Stimulated activated naive CD8-positive, alpha-beta T cell treated with anti-CD3 and anti-CD28 coated beads, Interleukin-15, Interleukin-2, amounts not matched to agents 100 ng/mL and 50 ng/mL, for 24 hours (primary cell): ENCODE measurements around the gene DYNLL2.
"Not testable (repeated sequence)": the region's sequence is repeated elsewhere in the genome, so short reads cannot be mapped to it uniquely, and the experiment has no call there.

Experiments used
- H3K27ac Mint-ChIP-seq: one replicate; pipeline ENCODE4 v1.8.0; 2021; ENCODE audit warnings: mild to moderate bottlenecking, mixed read lengths
- H3K27me3 Mint-ChIP-seq: one replicate; pipeline ENCODE4 v1.8.0; 2021; ENCODE audit warnings: mixed read lengths
- H3K36me3 Mint-ChIP-seq: one replicate; pipeline ENCODE4 v1.8.0; 2021; ENCODE audit warnings: low read depth, mixed read lengths
- H3K4me1 Mint-ChIP-seq: one replicate; pipeline ENCODE4 v1.8.0; 2021; ENCODE audit warnings: low read depth, mixed read lengths
- H3K4me3 Mint-ChIP-seq: one replicate; pipeline ENCODE4 v1.8.0; 2021; ENCODE audit warnings: mild to moderate bottlenecking, mixed read lengths
- H3K9me3 Mint-ChIP-seq: one replicate; pipeline ENCODE4 v1.8.0; 2021; ENCODE audit warnings: mixed read lengths

DYNLL2 gene

DNA sequence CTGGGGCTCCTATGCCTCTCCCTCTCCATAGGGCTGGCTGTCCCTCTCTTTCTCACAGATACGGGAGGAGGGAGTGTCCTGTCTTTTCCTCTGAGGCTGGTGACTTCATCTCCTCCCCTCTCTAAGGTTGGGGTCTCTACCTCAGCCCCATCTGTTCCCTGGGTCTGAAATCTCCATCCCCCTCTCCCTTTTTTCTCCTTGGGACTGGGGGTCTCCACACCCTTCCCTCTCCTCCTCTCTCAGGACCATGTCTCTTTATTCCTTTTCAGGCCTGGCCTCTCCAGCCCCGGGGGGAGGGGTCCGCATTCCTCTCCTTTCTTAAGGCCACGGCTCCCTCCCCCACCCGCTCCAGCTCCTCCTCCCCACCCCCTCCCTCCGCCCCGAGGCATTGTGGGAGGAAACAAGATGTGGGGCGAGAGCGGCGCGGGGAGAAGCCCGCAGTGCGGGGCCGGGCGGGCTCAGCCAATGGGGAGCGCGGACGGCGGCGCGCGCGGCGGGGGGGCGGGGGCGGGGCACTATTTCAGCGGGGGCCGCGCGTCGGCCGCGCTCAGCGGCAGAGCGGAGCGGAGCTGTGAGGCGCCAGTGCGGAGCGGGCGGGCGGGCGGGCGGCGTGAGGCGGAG lies at the start of gene DYNLL2:
Gene DYNLL2, plus strand, starts transcription at position 550 of the 621 bp plus-strand sequence. CDS start 3,672 bp downstream, outside the sequence.
- H3K9me3 Mint-ChIP-seq: no peaks in the 10 kb centered on the region
- no peaks in the 10 kb centered on the region for H3K27me3 Mint-ChIP-seq
- H3K4me3 Mint-ChIP-seq: peak within 1 kb of the TSS; percentile 87
- H3K36me3 Mint-ChIP-seq: peaks cover 31% of the 10 kb centered on the region
- peak within 1 kb of the TSS; percentile 84 for H3K27ac Mint-ChIP-seq
- peaks cover 38% of the 10 kb centered on the region for H3K4me1 Mint-ChIP-seq

DNA sequence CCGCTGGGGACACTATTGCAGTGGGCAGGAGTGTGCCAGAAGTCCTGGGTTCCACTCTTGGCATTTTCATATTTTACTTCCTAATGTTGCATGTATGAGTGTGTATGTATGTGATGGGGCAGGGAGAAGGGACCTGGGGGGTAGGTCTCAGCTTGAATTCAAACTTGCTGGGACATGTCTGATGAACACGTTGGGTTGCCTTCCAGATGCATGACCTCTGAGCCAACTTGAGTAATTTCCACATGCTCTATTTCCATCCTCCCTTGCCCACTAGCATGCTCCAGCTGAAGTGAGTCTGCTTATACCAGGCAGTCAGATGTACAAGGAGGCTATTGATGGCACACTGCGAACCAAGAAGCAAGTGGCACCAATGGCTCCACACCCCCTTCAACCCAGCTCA lies 43.2 kb upstream of the DYNLL2 start:
- no peaks in the 10 kb centered on the region for H3K9me3 Mint-ChIP-seq
- no peaks in the 10 kb centered on the region for H3K36me3 Mint-ChIP-seq
- peaks cover 43% of the 10 kb centered on the region for H3K27me3 Mint-ChIP-seq
- no peaks in the 10 kb centered on the region for H3K4me1 Mint-ChIP-seq
- no peak overlapping the region for H3K4me3 Mint-ChIP-seq
- no peak overlapping the region for H3K27ac Mint-ChIP-seq

DNA sequence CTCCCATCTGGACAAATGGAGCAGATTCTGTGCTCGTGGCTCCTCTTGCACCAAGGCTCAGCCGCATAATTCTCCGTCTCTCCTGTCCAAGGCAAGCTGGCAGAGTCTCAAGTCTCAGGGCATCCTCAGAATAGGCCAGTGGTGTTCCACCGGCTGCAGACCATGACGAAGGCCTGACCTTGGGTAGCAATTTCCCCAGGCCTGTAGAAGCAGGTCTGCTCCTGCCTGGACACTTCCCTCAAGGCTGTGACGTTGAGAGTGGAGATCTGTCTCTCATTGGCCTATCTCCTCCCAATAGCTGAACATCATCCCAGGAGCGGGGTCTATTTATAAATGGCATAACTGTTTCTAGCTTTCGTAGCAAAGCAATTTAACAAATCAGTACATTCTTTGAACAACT lies 42.8 kb upstream of the DYNLL2 start:
- Mint-ChIP-seq H3K27ac (no peak overlapping the region), H3K36me3 (no peaks in the 10 kb centered on the region), H3K9me3 (no peaks in the 10 kb centered on the region), H3K27me3 (peaks cover 43% of the 10 kb centered on the region), H3K4me1 (no peaks in the 10 kb centered on the region), H3K4me3 (no peak overlapping the region)

DNA sequence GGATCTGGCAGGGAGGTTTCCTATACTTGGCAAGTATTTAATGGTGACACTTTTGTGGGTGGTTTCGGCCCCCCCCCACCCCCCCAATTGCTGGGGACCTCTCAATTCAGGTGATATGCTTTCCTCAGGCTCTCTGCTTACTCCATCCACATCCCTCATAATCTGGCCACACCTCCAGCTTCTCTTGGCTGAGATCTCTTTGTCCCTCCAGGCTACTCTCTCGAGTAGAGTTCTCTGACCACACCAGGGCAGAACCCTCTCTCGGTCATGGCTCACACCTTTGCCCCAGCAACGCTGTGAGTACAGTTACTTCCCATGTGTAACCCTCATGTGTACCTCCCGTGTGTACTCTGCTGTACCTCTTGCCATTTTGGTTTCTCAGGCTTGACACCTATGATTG lies 42.1 kb upstream of the DYNLL2 start:
- Mint-ChIP-seq H3K9me3 (no peaks in the 10 kb centered on the region), H3K27ac (no peak overlapping the region), H3K36me3 (no peaks in the 10 kb centered on the region), H3K4me1 (no peaks in the 10 kb centered on the region), H3K27me3 (peaks cover 42% of the 10 kb centered on the region), H3K4me3 (no peak overlapping the region)

- H3K36me3 Mint-ChIP-seq: no peaks in the 10 kb centered on the region
Observed at GRCh38 chr17:58043221-58044181, 39.7 kb upstream of the DYNLL2 start.

GRCh38 chr17:58044256-58044655 lies 39.0 kb upstream of the DYNLL2 start:
- not testable (repeated sequence) for H3K27ac Mint-ChIP-seq, H3K36me3 Mint-ChIP-seq, H3K9me3 Mint-ChIP-seq, H3K4me3 Mint-ChIP-seq, H3K4me1 Mint-ChIP-seq
- H3K27me3 Mint-ChIP-seq: peaks cover 39% of the 10 kb centered on the region

More at GRCh38 chr17:58043221-58044181, 39.7 kb upstream of the DYNLL2 start:
- Mint-ChIP-seq H3K27ac (no peak overlapping the region), H3K4me1 (no peaks in the 10 kb centered on the region), H3K27me3 (peaks cover 39% of the 10 kb centered on the region), H3K4me3 (no peak overlapping the region), H3K9me3 (no peaks in the 10 kb centered on the region)

- Mint-ChIP-seq H3K4me1 (no peaks in the 10 kb centered on the region), H3K36me3 (no peaks in the 10 kb centered on the region), H3K27me3 (peaks cover 28% of the 10 kb centered on the region), H3K9me3 (no peaks in the 10 kb centered on the region), H3K27ac (no peak overlapping the region), H3K4me3 (no peak overlapping the region)
Observed at GRCh38 chr17:58046239-58047094, 36.8 kb upstream of the DYNLL2 start.

- Mint-ChIP-seq H3K27ac (no peak overlapping the region), H3K4me3 (no peak overlapping the region), H3K4me1 (peaks cover 3% of the 10 kb centered on the region), H3K9me3 (no peaks in the 10 kb centered on the region), H3K27me3 (peaks cover 24% of the 10 kb centered on the region), H3K36me3 (no peaks in the 10 kb centered on the region)
Observed at GRCh38 chr17:58047376-58048150, 35.7 kb upstream of the DYNLL2 start.

DNA sequence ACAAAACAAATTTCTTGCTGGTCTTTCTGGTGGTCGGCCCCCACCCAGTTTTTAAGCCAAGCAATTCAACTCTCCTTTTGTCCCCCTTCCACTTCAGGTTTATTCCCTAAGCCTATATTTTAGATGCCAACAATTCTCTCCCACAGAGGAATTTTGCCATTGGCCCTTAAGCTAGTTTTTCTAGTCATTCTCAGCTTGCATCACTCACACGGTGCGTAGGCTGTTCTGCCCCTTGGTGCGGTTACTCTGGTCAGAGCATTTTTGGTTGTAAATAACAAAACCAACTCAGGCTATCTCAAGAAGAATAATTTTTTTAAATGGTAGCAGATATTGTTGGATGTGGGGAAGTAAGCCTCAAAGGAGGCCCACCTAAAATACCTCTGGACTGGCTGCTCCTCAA lies 33.7 kb upstream of the DYNLL2 start:
- H3K27ac Mint-ChIP-seq: no peak overlapping the region
- no peaks in the 10 kb centered on the region for H3K9me3 Mint-ChIP-seq
- H3K4me1 Mint-ChIP-seq: peaks cover 17% of the 10 kb centered on the region
- peaks cover 12% of the 10 kb centered on the region for H3K27me3 Mint-ChIP-seq
- no peaks in the 10 kb centered on the region for H3K36me3 Mint-ChIP-seq
- no peak overlapping the region for H3K4me3 Mint-ChIP-seq

- H3K36me3 Mint-ChIP-seq: no peaks in the 10 kb centered on the region
- no peak overlapping the region for H3K27ac Mint-ChIP-seq
- H3K4me1 Mint-ChIP-seq: peaks cover 17% of the 10 kb centered on the region
- H3K9me3 Mint-ChIP-seq: no peaks in the 10 kb centered on the region
- peaks cover 12% of the 10 kb centered on the region for H3K27me3 Mint-ChIP-seq
- H3K4me3 Mint-ChIP-seq: no peak overlapping the region
Observed at GRCh38 chr17:58050966-58051365, 32.3 kb upstream of the DYNLL2 start.

GRCh38 chr17:58051468-58051867 lies 31.8 kb upstream of the DYNLL2 start:
- peaks cover 17% of the 10 kb centered on the region for H3K4me1 Mint-ChIP-seq
- H3K9me3 Mint-ChIP-seq: no peaks in the 10 kb centered on the region
- no peak overlapping the region for H3K4me3 Mint-ChIP-seq
- H3K27ac Mint-ChIP-seq: no peak overlapping the region
- H3K27me3 Mint-ChIP-seq: peaks cover 12% of the 10 kb centered on the region
- no peaks in the 10 kb centered on the region for H3K36me3 Mint-ChIP-seq

- Mint-ChIP-seq H3K36me3 (no peaks in the 10 kb centered on the region), H3K4me3 (no peak overlapping the region), H3K9me3 (no peaks in the 10 kb centered on the region), H3K4me1 (peaks cover 17% of the 10 kb centered on the region), H3K27ac (no peak overlapping the region), H3K27me3 (peaks cover 12% of the 10 kb centered on the region)
Observed at GRCh38 chr17:58052407-58052806, 30.8 kb upstream of the DYNLL2 start.

DNA sequence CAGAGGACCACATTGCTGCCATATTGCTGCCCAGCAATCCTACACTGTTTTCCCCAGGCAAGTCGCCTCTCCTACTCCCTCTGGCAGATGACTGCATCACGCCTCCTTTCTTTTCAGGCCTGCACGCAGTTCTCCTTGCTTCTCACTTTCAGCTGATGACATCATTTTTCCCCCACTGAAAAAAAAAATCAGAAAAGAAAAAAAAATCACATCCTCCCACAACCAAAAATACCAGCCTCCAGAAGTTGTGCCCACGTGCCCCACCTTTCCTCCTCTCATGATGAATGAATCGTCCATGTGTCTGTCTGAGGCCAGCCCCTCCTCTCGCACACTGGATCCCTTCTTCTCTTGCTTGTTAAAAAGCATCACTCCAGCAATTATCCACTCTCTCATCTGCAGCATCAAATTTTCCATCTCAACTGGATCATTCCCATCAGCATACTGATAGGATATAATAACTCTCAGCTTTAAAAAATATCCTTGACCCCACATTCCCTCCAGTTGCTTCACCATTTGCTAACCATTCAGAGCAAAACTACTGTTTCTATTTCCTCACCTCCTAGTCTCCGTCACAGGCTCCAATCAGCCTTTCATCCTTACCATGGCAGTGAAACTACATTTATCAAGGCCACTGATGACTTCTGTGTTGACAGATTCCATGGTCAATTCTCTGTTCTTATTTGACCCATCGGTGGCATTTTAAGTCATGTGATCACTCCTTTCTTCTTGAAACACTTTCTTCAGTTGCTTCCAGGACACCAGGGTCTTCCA lies 30.1 kb upstream of the DYNLL2 start:
- H3K36me3 Mint-ChIP-seq: no peaks in the 10 kb centered on the region
- H3K4me1 Mint-ChIP-seq: peaks cover 17% of the 10 kb centered on the region
- no peak overlapping the region for H3K27ac Mint-ChIP-seq
- no peak overlapping the region for H3K4me3 Mint-ChIP-seq
- H3K9me3 Mint-ChIP-seq: no peaks in the 10 kb centered on the region
- peaks cover 5% of the 10 kb centered on the region for H3K27me3 Mint-ChIP-seq
